Mammary epithelial cell (primary cell): ENCODE measurements around the gene RYR2.

ENCODE experiments used
- CTCF ChIP-seq, 2 donors: IDR thresholded peaks in 1 of 2; conservative IDR thresholded peaks in 1 of 2; 2 replicates each; pipeline ENCODE4 v1.5.1; 2011 to 2012; ENCODE audit warnings: inconsistent platforms in 2 of 2, low read length in 2 of 2, mild to moderate bottlenecking in 2 of 2, control low read depth in 1 of 2, low read depth in 1 of 2; ENCODE audit not compliant: insufficient read depth in 1 of 2; ENCODE audit errors: extremely low read depth in 1 of 2
- EZH2 ChIP-seq: IDR thresholded peaks from 2 replicates; pipeline ENCODE4 v1.6.1; 2012; ENCODE audit warnings: low read length, inconsistent platforms, borderline replicate concordance

DNA sequence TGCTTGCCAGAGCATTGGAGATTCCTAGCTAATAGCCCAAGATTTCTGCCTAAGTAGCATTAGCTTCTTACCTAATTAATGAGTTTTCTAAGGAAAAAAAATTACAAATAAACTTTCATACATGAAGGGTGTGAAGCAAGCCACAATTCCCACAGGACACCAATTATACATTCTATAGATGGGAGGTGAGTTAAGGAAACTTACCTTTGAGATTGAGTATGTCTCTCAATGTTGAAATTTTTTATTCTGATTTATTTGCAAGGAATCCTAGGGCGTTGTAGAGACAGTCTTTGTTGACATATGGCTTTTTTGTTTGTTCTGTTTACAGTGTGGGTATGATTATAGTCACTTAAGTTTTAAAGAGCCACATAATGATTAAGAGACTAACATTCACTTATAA lies 313.0 kb downstream of the RYR2 start:
- no peak for TF ChIP-seq CTCF (conservative IDR thresholded peaks at IDR 0.05 in 1 of 2, IDR thresholded peaks at IDR 0.05 in 1 of 2; ENCODE audit: extremely low read depth in 1 of 2, insufficient read depth in 1 of 2, low read depth in 1 of 2, low read length in 2 of 2)
- no peak for TF ChIP-seq EZH2
